HG03066 (cell line): Measurements from ENCODE around the gene BRAP.
"Not testable (repeated sequence)": the region's sequence is repeated elsewhere in the genome, so short reads cannot be mapped to it uniquely, and the experiment has no call there.

Experiments
- ATAC-seq: cut with Tn5 transposase; IDR thresholded peaks from one replicate; pipeline ENCODE4 v1.9.1; 2021; ENCODE audit warnings: low read depth; ENCODE audit not compliant: unreplicated experiment

Gene BRAP

GRCh38 chr12:111617841-111618240 lies 67.9 kb downstream of the BRAP start:
- ATAC-seq: not testable (repeated sequence)

GRCh38 chr12:111616177-111616623 lies 69.6 kb downstream of the BRAP start:
- no peak for ATAC-seq

- no peak for ATAC-seq
Observed at GRCh38 chr12:111607239-111607638, 78.5 kb downstream of the BRAP start.

GRCh38 chr12:111606767-111607230 lies 79.0 kb downstream of the BRAP start:
- ATAC-seq: no peak

GRCh38 chr12:111605911-111606766 lies 79.6 kb downstream of the BRAP start:
- no peak for ATAC-seq

- ATAC-seq: not testable (repeated sequence)
Observed at GRCh38 chr12:111602857-111603256, 82.9 kb downstream of the BRAP start.

- no peak for ATAC-seq
Observed at GRCh38 chr12:111602348-111602747, 83.4 kb downstream of the BRAP start.

- not testable (repeated sequence) for ATAC-seq
Observed at GRCh38 chr12:111600986-111601385, 84.8 kb downstream of the BRAP start.

GRCh38 chr12:111600205-111600642 lies 85.5 kb downstream of the BRAP start:
- no peak for ATAC-seq

GRCh38 chr12:111599453-111600204 lies 86.1 kb downstream of the BRAP start:
- peak; percentile 63 for ATAC-seq

GRCh38 chr12:111598637-111599452 lies 86.9 kb downstream of the BRAP start, which contains the start of gene ATXN2:
ATXN2 (minus strand) TSS chr12:111599315; CDS start chr12:111599034, 281 bp downstream.
- ATAC-seq: peak; percentile 40

GRCh38 chr12:111597831-111598636 lies 87.7 kb downstream of the BRAP start:
- ATAC-seq: peak; percentile 14

GRCh38 chr12:111596985-111597830 lies 88.5 kb downstream of the BRAP start:
- no peak for ATAC-seq

- not testable (repeated sequence) for ATAC-seq
Observed at GRCh38 chr12:111595341-111595835, 90.4 kb downstream of the BRAP start.
